ENCODE measurements around the gene PNLDC1.
A peak's percentile ranks its signal among the peaks of the same experiment; 100 is the strongest.
"Not testable (repeated sequence)": the region's sequence is repeated elsewhere in the genome, so short reads cannot be mapped to it uniquely, and the experiment has no call there.

Gene PNLDC1

GRCh38 chr6:159819932-159820640 is 20.0 kb downstream of the PNLDC1 start:
- no peak for DNase-seq (ENCODE audit: low read depth in 2 of 2)

DNA sequence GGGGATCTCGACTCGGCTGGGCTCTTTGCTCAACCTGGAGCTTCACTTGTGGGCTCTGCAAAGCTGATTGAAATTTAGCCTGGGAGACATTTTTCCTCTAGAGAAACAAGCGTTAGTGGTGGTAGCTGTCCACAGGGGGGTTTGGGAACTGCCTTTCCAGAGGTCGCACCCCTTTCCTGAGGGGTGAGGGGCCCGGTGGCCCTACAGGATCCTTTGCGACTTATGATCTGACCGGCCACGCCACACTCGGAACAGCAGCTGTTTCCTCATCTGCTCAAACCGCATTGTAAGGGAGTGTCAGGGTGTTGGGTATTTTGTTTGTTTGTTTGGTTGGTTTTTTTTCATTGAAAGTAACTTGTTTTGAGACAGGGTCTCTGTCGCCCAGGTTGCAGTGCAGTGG is 21.0 kb downstream of the PNLDC1 start:
- no peak for DNase-seq (ENCODE audit: low read depth in 2 of 2)

DNA sequence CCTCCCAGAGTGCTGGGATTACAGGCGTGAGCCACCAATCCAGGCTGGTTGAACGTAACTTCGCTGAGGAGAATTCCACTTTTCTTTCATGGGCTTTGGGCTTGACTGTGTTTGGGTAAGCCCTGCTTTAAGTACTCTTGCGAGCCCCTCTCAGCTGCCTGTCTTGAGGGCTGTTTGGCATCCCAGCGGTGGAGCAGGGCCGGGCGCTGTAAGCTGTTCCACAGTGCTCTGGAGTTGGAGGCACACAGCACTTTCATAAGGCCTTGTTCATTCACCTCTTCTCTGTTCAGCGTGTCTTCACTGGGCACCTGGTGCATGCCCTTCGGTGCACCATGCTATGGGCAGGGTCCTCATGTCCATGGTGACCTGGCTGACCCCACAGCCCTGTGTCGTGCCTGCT is 21.6 kb downstream of the PNLDC1 start:
- no peak for DNase-seq (ENCODE audit: low read depth in 2 of 2)

DNA sequence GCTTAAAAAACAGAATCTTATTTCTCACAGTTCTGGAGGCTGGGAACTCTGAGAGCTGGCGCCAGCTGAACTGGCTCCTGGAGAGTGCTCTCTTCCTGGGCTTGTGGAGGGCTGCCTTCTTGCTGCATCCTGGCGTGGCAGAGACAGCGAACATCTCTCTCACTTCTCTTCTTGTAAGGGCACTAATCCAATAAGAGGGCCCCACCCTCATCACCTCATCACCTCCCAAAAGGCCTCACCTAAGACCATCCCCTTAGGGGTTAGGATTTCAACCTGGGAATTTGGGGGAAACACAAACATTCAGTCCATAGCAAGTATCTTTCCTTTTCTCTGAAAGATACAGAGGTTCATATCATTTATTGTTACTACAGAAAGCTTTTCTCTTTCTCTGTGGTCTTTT is 23.9 kb downstream of the PNLDC1 start:
- no peak for DNase-seq (ENCODE audit: low read depth in 2 of 2)

DNA sequence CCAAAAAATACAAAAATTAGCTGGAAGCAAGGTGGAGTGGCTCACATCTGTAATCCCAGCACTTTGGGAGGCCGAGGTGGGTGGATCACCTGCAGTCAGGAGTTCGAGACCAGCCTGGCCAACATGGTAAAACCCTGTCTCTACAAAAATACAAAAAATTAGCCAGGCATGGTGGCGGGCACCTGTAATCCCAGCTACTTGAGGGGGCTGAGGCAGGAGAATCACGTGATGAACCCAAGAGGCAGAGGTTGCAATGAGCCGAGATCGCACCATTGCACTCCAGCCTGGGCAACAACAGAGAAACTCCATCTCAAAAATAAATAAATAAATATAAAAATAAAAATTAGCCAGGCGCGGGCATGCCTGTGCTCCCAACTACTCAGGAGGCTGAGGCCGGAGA is 24.6 kb downstream of the PNLDC1 start:
- not testable (repeated sequence) for DNase-seq (ENCODE audit: low read depth in 2 of 2)

DNA sequence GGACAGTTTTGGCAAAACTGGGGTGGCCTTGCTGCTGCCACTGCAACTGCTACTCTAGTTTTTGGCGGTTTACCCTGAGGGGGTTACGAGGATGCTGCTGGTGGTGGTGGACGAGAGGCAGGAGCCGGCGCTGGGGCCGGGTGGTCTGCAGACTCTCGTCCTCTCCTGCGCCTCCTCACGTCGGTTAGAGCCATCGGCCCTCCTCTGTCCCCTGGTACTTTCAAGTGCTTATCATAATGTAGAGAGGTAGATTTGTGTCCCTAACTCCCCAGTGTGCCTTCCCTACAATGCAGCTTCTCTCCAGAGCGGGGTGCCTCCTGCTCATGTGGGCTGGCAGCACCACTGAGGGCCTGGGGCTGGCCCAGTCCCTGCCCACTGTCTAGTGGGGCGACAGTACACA is 25.9 kb downstream of the PNLDC1 start:
- DNase-seq (ENCODE audit: low read depth in 2 of 2) = no peak

- DNase-seq (ENCODE audit: low read depth in 2 of 2) = no peak
Observed at GRCh38 chr6:159826968-159827647, 27.0 kb downstream of the PNLDC1 start.

DNA sequence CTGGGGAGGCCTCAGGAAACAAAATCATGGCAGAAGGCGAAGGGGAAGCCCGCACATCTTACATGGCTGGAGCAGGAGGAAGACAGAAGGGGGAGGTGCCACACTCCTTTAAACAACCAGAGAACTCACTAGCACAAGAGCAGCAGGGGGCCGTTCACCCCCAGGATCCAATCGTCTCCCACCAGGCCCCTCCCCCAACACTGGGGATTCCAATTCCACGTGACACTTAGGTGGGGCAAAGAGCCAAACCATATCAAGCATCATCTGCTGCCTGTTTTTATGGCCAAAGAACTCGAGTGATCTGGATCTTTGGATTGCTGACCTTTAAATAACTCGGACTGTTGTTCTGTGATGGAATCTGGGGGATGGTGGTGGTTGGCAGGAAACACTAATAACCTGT is 28.0 kb downstream of the PNLDC1 start:
- DNase-seq (ENCODE audit: low read depth in 2 of 2) = peak in 1 of 2 experiments; percentile 9

DNA sequence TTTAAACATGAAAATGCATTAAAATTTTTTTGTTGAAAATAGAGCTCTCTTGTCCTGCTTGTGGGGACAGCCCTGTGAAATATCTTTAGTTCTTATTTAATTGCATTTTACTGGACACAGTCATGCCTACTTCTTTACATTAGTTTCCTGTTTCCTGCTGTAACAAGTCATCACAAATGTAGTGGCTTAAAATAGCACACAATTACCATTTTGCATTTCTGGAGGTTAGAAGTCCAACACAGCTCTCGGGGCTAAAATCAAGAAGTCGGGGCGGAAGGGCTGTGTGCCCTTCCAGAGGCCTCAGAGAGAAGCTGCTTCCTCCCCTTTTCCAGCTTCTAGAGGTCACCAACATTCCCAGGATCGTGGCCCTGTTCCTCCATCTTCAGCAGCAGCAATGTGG is 29.4 kb downstream of the PNLDC1 start:
- DNase-seq (ENCODE audit: low read depth in 2 of 2) = no peak

DNA sequence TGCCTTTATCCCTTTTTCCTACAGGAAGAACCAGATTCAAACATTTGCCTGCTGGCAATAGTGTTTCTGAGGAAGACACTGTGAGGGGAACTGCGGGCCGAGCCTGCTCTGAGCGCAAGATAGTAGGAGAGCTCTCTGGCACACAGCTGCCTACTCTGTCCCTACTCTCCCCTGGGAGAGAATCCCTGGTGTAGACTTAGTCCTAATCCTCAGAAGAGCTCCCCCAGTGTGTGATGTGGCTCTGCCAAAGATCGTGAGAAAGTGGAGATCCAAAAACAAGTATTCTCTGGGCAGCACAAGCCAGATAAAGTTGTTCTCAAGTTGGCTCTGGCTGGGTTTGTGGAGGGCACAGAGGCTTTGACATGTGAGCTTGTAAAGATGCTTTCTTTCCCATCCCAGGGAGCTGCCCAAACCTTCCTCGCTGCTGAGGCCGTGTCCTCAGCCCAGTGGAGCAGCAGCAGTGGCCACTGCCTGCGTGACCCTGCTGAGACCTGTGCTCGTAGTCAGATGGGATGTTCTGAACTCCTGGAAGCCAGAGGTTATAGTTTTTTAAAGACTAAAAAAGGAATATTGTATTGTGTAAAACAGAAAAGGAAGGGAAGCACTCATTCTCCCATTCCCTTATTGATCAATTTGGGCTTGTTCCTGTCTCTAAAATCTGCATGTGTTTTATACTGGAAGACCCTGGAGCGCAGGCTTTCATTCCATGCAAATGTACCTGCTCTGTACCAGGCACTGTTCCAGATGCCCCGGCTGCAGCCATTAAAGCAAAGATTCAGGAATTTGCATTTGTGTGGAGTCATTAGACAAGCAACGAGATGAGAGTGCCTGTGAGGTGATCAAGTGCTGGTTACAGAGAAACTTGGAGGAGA is 30.7 kb downstream of the PNLDC1 start:
- no peak for DNase-seq (ENCODE audit: low read depth in 2 of 2)

DNA sequence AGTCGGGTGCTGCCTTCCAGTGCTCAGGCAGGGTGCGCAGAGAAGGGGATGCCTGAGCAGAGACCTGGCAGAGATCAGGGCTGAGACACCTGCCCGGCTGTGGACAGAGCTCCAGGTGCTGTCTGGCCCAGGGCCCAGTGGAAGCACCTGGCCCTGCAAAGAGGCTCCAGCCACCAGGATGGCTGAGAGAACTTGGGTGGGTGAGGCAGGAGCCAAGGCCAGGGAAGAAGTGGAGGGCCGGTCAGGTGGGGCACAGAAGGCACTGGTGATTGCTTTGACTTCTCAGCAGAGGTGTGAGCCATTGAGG is 31.2 kb downstream of the PNLDC1 start:
- no peak for DNase-seq (ENCODE audit: low read depth in 2 of 2)

DNA sequence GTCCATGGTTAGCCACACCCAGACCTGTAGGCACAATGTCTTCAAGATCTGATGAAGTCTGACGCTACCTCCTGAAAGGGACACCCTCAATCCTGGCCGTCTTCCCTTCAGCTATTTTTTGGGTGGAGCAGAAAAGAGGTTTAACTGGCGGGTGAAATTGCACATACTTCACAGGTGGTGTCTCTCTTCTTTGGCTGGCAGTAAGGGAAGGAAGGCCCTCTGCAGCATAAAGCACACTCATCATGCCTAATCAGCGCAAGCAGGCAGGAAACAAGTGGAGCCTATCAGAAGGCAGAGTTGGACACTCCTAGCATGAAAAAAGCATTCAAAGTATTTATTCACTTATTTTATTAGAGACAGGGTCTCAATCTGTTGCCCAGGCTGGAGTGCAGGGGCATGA is 32.9 kb downstream of the PNLDC1 start:
- no peak for DNase-seq (ENCODE audit: low read depth in 2 of 2)

GRCh38 chr6:159833556-159833955 is 33.5 kb downstream of the PNLDC1 start:
- DNase-seq (ENCODE audit: low read depth in 2 of 2) = no peak

- no peak for DNase-seq (ENCODE audit: low read depth in 2 of 2)
Observed at GRCh38 chr6:159833997-159834603, 34.0 kb downstream of the PNLDC1 start.

- no peak for DNase-seq (ENCODE audit: low read depth in 2 of 2)
Observed at GRCh38 chr6:159836718-159837490, 36.8 kb downstream of the PNLDC1 start.

- DNase-seq (ENCODE audit: low read depth in 2 of 2) = no peak
Observed at GRCh38 chr6:159837511-159837910, 37.4 kb downstream of the PNLDC1 start.

- no peak for DNase-seq (ENCODE audit: low read depth in 2 of 2)
Observed at GRCh38 chr6:159838020-159838744, 38.1 kb downstream of the PNLDC1 start.

GRCh38 chr6:159842035-159842434 is 42.0 kb downstream of the PNLDC1 start:
- no peak for DNase-seq (ENCODE audit: low read depth in 2 of 2)

GRCh38 chr6:159844737-159845645 is 44.9 kb downstream of the PNLDC1 start:
- no peak for DNase-seq (ENCODE audit: low read depth in 2 of 2)

- not testable (repeated sequence) for DNase-seq (ENCODE audit: low read depth in 2 of 2)
Observed at GRCh38 chr6:159848552-159848951, 48.5 kb downstream of the PNLDC1 start.

All from fibroblast of skin of left biceps (primary cell).